ENCODE results near the gene SNTA1. TPM values are rescaled to one million over a fixed set of nuclear protein-coding genes. Genes with fewer than 3 reads are reported as not detected.
"Not testable (repeated sequence)": the region's sequence is repeated elsewhere in the genome, so short reads cannot be mapped to it uniquely, and the experiment has no call there.

Gene SNTA1
- total and polyA plus RNA-seq, 5 donors from 2014 or later, result 3.8 to 8.0 (median 5.6) TPM

DNA sequence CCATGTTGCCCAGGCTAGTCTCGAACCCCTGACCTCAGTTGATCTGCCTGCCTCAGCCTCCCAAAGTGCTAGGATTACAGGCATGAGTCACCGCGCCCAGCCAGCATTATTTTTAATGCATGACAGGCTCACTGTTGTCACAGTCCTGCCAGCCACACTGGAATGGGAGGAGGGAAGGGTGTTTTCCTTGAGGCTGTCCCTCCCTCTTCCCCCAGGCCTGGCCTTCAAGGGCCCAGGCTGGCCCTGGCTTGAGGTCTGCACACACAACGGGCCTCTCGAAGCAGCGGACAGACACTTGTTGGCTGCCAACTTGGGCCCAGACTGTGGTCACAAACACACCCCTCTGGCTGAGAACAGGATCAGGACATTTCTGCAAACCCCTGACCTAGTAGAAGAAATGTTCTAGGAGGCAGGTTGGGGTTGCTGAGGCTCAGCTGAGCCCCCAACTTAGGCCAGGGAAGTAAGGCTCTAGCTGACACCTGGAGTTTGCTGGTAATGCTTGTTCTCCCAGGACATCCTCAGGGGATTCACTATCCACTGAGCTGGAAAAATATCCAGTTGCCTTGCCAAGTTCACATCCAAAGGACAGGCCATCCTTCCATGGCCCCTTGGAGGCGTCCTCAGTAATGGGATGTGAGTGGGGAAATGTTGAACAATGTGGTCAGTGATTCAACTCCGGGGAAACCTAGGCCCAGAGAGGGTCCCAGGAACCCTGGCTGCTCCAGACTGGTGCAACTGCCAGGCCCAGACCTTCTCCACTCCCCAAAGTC lies 9.9 kb downstream of the SNTA1 start:
- H3K27me3 Mint-ChIP-seq, result no peaks in the 10 kb centered on the region
- H3K27ac Mint-ChIP-seq, result no peak overlapping the region

DNA sequence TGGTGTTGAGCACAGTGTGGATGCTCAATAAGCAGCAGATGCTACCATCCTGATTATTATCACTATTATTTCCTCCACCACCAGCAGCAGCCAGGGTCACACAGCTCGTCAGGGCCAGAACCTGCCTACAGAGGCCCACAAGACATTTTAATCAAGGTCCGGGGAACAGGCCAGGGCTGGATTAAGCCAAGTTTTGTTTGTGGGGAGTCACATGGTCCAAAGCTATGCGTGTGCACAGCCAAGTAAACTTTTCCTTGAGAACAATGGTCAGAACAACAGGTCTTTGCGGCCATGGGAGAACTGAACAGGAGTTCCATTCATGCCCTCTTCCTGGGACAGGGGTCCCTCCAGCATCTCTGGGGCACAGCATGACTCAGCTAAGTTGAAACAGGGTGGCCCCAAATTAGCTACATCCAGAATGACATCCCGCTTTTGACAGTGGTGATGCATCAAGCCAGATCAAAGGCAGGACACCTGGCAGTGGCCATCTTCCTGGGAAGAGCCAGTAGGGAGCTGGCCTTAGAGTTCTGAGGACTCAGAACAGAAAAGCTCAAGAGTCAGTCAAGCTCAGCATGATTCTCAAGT lies 11.7 kb downstream of the SNTA1 start:
- H3K4me1 ChIP-seq (ENCODE audit: control insufficient read depth, insufficient read depth, low read length, poor library complexity, severe bottlenecking), result no peaks in the 10 kb centered on the region
- no peaks in the 10 kb centered on the region for H3K36me3 ChIP-seq (ENCODE audit: control insufficient read depth, insufficient read depth, low read length)
- no peaks in the 10 kb centered on the region for H3K27me3 Mint-ChIP-seq
- no peaks in the 10 kb centered on the region for H3K9me3 ChIP-seq (ENCODE audit: control insufficient read depth in 2 of 2, low read length in 2 of 2)
- peaks cover 5% of the 10 kb centered on the region for H3K36me3 Mint-ChIP-seq
- no peak overlapping the region for H3K27ac Mint-ChIP-seq
- H3K9me3 Mint-ChIP-seq, result no peaks in the 10 kb centered on the region
- DNase-seq, result no peak
- H3K4me3 Mint-ChIP-seq, result no peak overlapping the region
- no peak overlapping the region for H3K4me3 ChIP-seq (ENCODE audit: low read depth, low read length)
- no peaks in the 10 kb centered on the region for H3K27me3 ChIP-seq (ENCODE audit: control insufficient read depth, insufficient read depth, low read length)
- H3K27ac ChIP-seq (ENCODE audit: insufficient read depth, low read length, poor library complexity, severe bottlenecking), result no peak overlapping the region
- ATAC-seq (ENCODE audit: low read depth in 2 of 2), result no peak
- H3K4me1 Mint-ChIP-seq, result no peaks in the 10 kb centered on the region

More for the DNA sequence above, 9.9 kb downstream of the SNTA1 start:
- Histone ChIP-seq H3K4me3 (ENCODE audit: low read depth, low read length) (no peak overlapping the region), H3K27me3 (ENCODE audit: control insufficient read depth, insufficient read depth, low read length) (no peaks in the 10 kb centered on the region), H3K36me3 (ENCODE audit: control insufficient read depth, insufficient read depth, low read length) (no peaks in the 10 kb centered on the region), H3K27ac (ENCODE audit: insufficient read depth, low read length, poor library complexity, severe bottlenecking) (no peak overlapping the region), H3K9me3 (ENCODE audit: control insufficient read depth in 2 of 2, low read length in 2 of 2) (no peaks in the 10 kb centered on the region), H3K4me1 (ENCODE audit: control insufficient read depth, insufficient read depth, low read length, poor library complexity, severe bottlenecking) (no peaks in the 10 kb centered on the region)
- Mint-ChIP-seq H3K9me3 (no peaks in the 10 kb centered on the region), H3K4me1 (no peaks in the 10 kb centered on the region), H3K4me3 (no peak overlapping the region), H3K36me3 (peaks cover 5% of the 10 kb centered on the region)
- ATAC-seq (ENCODE audit: low read depth in 2 of 2) (no peak), DNase-seq (no peak)

DNA sequence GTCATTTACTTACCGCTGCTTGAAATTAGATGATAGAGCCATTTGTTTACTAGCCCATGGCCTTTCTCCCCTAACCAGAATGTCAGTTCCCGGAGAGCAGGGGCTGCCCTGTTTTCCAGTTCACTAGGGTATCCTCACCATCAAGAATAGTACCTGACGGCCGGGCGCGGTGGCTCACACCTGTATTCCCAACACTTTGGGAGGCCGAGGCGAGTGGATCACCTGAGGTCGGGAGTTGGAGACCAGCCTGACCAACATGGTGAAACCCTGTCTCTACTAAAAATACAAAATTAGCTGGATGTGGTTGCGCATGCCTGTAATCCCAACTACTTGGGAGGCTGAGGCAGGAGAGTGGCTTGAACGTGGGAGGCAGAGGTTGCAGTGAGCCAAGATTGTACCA lies 19.7 kb downstream of the SNTA1 start:
- H3K4me1 Mint-ChIP-seq; H3K9me3 Mint-ChIP-seq; H3K27me3 ChIP-seq (ENCODE audit: control insufficient read depth, insufficient read depth, low read length); H3K36me3 Mint-ChIP-seq; DNase-seq; H3K4me1 ChIP-seq (ENCODE audit: control insufficient read depth, insufficient read depth, low read length, poor library complexity, severe bottlenecking); H3K9me3 ChIP-seq (ENCODE audit: control insufficient read depth in 2 of 2, low read length in 2 of 2); ATAC-seq (ENCODE audit: low read depth in 2 of 2); H3K27me3 Mint-ChIP-seq; H3K27ac ChIP-seq (ENCODE audit: insufficient read depth, low read length, poor library complexity, severe bottlenecking); H3K4me3 ChIP-seq (ENCODE audit: low read depth, low read length); H3K27ac Mint-ChIP-seq; H3K4me3 Mint-ChIP-seq; H3K36me3 ChIP-seq (ENCODE audit: control insufficient read depth, insufficient read depth, low read length): not testable (repeated sequence)

DNA sequence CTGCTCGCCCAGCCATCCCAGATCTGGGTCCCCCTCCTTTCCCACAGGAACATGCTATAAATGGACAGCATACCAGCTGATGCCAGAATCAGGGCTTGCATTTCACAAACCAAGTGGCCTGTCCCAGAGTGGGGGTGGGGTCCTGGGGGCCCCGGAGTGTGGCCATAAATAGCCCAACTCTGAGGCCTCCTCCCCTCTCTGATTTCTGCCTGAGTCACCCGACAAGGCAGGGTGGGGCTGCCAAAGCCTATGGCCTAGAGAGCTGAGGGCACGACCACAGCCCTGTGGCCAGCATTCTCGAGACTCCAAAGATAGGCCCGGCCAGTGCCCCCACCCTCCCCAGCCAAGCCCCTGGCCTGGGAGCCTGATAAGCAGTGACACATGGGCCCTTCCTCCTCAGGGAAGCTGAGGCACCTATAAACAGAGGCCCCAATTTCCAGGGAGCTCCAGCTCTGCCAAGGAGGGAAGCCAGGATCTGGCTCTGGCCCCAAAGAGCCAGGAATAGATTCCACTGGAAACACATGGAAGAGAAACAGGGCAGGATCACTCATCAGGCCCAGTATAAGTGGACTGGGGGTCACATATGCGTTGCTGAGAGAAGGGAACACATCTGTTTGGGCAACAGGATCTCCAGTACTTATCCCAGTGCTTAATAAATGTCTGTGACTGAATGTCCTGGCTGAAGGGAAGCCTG lies 20.3 kb downstream of the SNTA1 start:
- Histone ChIP-seq H3K36me3 (ENCODE audit: control insufficient read depth, insufficient read depth, low read length) (no peaks in the 10 kb centered on the region), H3K27ac (ENCODE audit: insufficient read depth, low read length, poor library complexity, severe bottlenecking) (no peak overlapping the region), H3K4me1 (ENCODE audit: control insufficient read depth, insufficient read depth, low read length, poor library complexity, severe bottlenecking) (no peaks in the 10 kb centered on the region), H3K27me3 (ENCODE audit: control insufficient read depth, insufficient read depth, low read length) (no peaks in the 10 kb centered on the region), H3K9me3 (ENCODE audit: control insufficient read depth in 2 of 2, low read length in 2 of 2) (no peaks in the 10 kb centered on the region), H3K4me3 (ENCODE audit: low read depth, low read length) (no peak overlapping the region)
- no peak overlapping the region for H3K4me3 Mint-ChIP-seq
- no peak overlapping the region for H3K27ac Mint-ChIP-seq
- DNase-seq (no peak), ATAC-seq (ENCODE audit: low read depth in 2 of 2) (no peak)
- peaks cover 0 to 3% (median 0%) of the 10 kb centered on the region in 4 donors for H3K4me1 Mint-ChIP-seq
- H3K9me3 Mint-ChIP-seq, result no peaks in the 10 kb centered on the region
- H3K27me3 Mint-ChIP-seq, result no peaks in the 10 kb centered on the region
- H3K36me3 Mint-ChIP-seq, result no peaks in the 10 kb centered on the region

DNA sequence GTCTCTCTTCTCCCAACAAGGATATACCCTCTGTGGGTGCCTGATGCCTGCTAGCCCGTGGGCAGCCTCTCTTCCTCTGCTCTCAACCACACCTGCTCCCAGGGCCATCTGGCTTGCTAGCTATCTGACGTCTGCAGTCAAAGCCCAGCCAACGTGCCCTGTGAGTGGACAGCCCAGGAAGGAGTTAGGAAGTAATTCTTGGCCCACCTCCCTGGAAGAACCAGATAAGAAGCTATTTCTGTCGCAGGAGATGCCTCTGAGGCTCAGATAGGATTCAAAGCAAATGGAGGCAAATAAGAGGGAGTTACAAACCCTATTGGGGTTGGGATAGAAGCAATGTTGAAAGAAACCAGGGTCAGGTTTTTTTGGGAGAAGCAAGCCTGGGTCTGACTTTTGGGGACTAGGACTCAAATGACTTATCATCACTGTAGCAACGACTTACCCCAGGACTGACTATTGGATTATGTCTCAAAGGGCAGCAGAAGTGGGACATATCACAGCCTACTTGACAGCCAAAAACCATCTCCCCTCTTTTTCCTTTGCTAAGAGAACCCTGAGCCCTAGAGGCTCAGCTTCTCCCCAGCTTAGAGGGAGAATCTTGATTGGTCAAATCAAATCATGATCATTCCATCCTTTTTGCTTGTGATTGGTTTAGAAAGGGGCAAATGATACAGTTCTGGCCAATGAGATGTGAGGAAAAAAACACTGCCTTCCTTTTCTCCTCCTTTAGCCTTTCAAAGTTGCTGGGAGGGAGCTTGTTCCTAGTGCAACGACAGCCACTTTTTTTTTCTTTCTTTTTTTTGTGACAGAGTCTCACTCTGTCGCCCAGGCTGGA lies 24.2 kb downstream of the SNTA1 start:
- H3K9me3 Mint-ChIP-seq, result no peaks in the 10 kb centered on the region
- H3K4me3 Mint-ChIP-seq, result no peak overlapping the region
- H3K27ac ChIP-seq (ENCODE audit: insufficient read depth, low read length, poor library complexity, severe bottlenecking), result no peak overlapping the region
- no peaks in the 10 kb centered on the region for H3K4me1 ChIP-seq (ENCODE audit: control insufficient read depth, insufficient read depth, low read length, poor library complexity, severe bottlenecking)
- H3K36me3 Mint-ChIP-seq, result no peaks in the 10 kb centered on the region
- H3K27ac Mint-ChIP-seq, result no peak overlapping the region
- no peaks in the 10 kb centered on the region for H3K27me3 Mint-ChIP-seq
- H3K4me3 ChIP-seq (ENCODE audit: low read depth, low read length), result no peak overlapping the region
- no peaks in the 10 kb centered on the region for H3K27me3 ChIP-seq (ENCODE audit: control insufficient read depth, insufficient read depth, low read length)
- no peaks in the 10 kb centered on the region for H3K9me3 ChIP-seq (ENCODE audit: control insufficient read depth in 2 of 2, low read length in 2 of 2)
- H3K36me3 ChIP-seq (ENCODE audit: control insufficient read depth, insufficient read depth, low read length), result no peaks in the 10 kb centered on the region
- peaks cover 0 to 3% (median 0%) of the 10 kb centered on the region in 4 donors for H3K4me1 Mint-ChIP-seq
- ATAC-seq (ENCODE audit: low read depth in 2 of 2) (no peak), DNase-seq (no peak)

DNA sequence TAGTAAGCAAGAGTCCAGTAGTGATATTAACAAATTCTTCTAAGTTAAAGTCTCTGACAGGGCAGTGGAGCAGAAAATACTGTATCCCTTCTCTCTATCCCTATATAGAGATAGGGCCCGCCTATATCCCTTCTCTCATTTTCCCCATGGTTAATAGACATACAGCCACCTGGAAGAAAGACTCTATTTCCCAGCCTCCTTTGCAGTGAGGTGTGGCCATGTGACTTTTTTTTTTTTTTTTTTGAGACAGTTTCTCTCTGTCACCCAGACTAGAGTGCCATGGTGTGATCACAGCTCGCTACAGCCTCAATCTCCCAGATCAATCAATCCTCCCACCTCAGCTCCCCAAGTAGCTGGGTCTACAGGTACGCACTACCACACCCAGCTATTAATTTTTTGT lies 25.5 kb downstream of the SNTA1 start:
- Mint-ChIP-seq H3K36me3 (no peaks in the 10 kb centered on the region), H3K4me1 (peaks cover 0 to 3% (median 0%) of the 10 kb centered on the region in 4 donors), H3K27ac (no peak overlapping the region), H3K4me3 (no peak overlapping the region), H3K27me3 (no peaks in the 10 kb centered on the region), H3K9me3 (no peaks in the 10 kb centered on the region)
- DNase-seq (no peak), ATAC-seq (ENCODE audit: low read depth in 2 of 2) (no peak)
- H3K27me3 ChIP-seq (ENCODE audit: control insufficient read depth, insufficient read depth, low read length), result no peaks in the 10 kb centered on the region
- no peaks in the 10 kb centered on the region for H3K36me3 ChIP-seq (ENCODE audit: control insufficient read depth, insufficient read depth, low read length)
- no peak overlapping the region for H3K4me3 ChIP-seq (ENCODE audit: low read depth, low read length)
- no peaks in the 10 kb centered on the region for H3K9me3 ChIP-seq (ENCODE audit: control insufficient read depth in 2 of 2, low read length in 2 of 2)
- no peak overlapping the region for H3K27ac ChIP-seq (ENCODE audit: insufficient read depth, low read length, poor library complexity, severe bottlenecking)
- no peaks in the 10 kb centered on the region for H3K4me1 ChIP-seq (ENCODE audit: control insufficient read depth, insufficient read depth, low read length, poor library complexity, severe bottlenecking)

DNA sequence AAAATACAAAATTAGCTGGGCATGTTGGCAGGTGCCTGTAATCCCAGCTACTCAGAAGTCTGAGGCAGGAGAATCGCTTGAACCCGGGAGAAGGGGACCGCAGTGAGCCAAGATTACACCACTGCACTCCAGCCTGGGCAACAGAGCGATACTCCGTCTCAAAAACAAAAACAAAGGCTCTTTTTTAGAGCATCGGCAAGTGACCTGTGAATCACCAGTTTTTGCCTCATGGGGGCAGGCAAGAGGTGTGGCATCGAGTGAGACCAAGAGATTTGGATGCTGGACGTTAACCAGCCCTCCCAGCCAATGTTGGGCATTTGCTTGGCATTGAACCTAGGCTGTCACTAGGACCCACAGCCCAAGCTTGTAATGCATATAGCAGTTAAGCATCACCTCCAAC lies 27.6 kb downstream of the SNTA1 start:
- DNase-seq, result peak in 1 of 3 donors; percentile 15
- no peaks in the 10 kb centered on the region for H3K27me3 Mint-ChIP-seq
- H3K36me3 Mint-ChIP-seq, result peaks cover 6% of the 10 kb centered on the region
- no peak overlapping the region for H3K27ac Mint-ChIP-seq
- H3K9me3 ChIP-seq (ENCODE audit: control insufficient read depth in 2 of 2, low read length in 2 of 2), result no peaks in the 10 kb centered on the region
- H3K4me1 ChIP-seq (ENCODE audit: control insufficient read depth, insufficient read depth, low read length, poor library complexity, severe bottlenecking), result no peaks in the 10 kb centered on the region
- H3K27ac ChIP-seq (ENCODE audit: insufficient read depth, low read length, poor library complexity, severe bottlenecking), result no peak overlapping the region
- H3K4me3 ChIP-seq (ENCODE audit: low read depth, low read length), result no peak overlapping the region
- H3K4me3 Mint-ChIP-seq, result no peak overlapping the region
- peaks cover 0 to 5% (median 2%) of the 10 kb centered on the region in 4 donors for H3K4me1 Mint-ChIP-seq
- no peaks in the 10 kb centered on the region for H3K36me3 ChIP-seq (ENCODE audit: control insufficient read depth, insufficient read depth, low read length)
- ATAC-seq (ENCODE audit: low read depth in 2 of 2), result no peak
- H3K9me3 Mint-ChIP-seq, result no peaks in the 10 kb centered on the region
- no peaks in the 10 kb centered on the region for H3K27me3 ChIP-seq (ENCODE audit: control insufficient read depth, insufficient read depth, low read length)

All from CD4-positive, CD25-positive, alpha-beta regulatory T cell (primary cell).